Skeletal muscle tissue (tissue), 4 donors: ENCODE measurements around the gene TNNC1. TPM values are rescaled to one million over a fixed set of nuclear protein-coding genes. Genes with fewer than 3 reads are reported as not detected.

Source experiments
- H3K27ac ChIP-seq: one replicate; pipeline ENCODE4 v1.7.0; 2013; ENCODE audit warnings: mild to moderate bottlenecking, low read depth, low read length, inconsistent platforms
- H3K27me3 ChIP-seq, 3 donors: one replicate each; pipeline ENCODE4 v1.7.0; 2013; ENCODE audit warnings: low read length in 3 of 3; ENCODE audit not compliant: control insufficient read depth in 3 of 3, insufficient read depth in 3 of 3
- H3K36me3 ChIP-seq, 3 donors: one replicate each; pipeline ENCODE4 v1.7.0; 2013; ENCODE audit warnings: low read length in 3 of 3; ENCODE audit not compliant: control insufficient read depth in 3 of 3, insufficient read depth in 3 of 3
- H3K4me1 ChIP-seq, 3 donors: one replicate each; pipeline ENCODE4 v1.7.0; 2013; ENCODE audit warnings: low read length in 3 of 3, mild to moderate bottlenecking in 3 of 3; ENCODE audit not compliant: control insufficient read depth in 3 of 3, insufficient read depth in 3 of 3
- H3K4me3 ChIP-seq, 3 donors: one replicate each; pipeline ENCODE4 v1.7.0; 2013; ENCODE audit warnings: low read length in 3 of 3
- H3K9ac ChIP-seq, 3 donors: one replicate each; pipeline ENCODE4 v1.7.0; 2013; ENCODE audit warnings: low read length in 3 of 3, mild to moderate bottlenecking in 3 of 3, moderate library complexity in 2 of 3, low read depth in 1 of 3
- H3K9me3 ChIP-seq, 3 donors: one replicate each; pipeline ENCODE4 v1.7.0; 2013; ENCODE audit warnings: low read length in 3 of 3; ENCODE audit not compliant: control insufficient read depth in 3 of 3
- total RNA-seq: library from RNA; depleted of rRNA; stranded (reverse); fragments of >200 nt; gene quantifications from one replicate; pipeline ENCODE4 v1.2.3, GENCODE V29; 2014
- donor health status: Osteomylitis.

TNNC1 gene
- total RNA-seq, 1 donor from 2014 or later = 461 TPM

DNA sequence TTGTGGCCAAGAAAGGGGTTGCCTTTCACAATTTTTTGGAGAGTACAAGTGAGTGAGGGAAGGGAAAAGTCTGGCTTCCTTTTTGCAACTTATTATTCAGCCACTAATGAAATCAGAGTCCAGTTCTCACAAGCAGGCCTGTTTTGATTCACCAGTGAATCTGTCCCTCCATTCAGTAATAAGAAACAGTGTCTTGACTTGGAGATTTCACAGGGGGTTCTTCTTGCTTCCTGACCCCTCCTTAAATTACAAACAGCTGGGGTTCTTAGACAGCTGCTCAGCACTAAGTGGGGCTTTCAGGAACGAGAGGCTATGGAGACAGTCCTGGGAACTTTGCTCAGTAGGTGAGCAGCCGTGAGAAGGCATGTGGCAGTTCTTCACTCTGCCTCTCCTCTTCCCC is 33.5 kb downstream of the TNNC1 start:
- Histone ChIP-seq H3K4me1 (no peaks in the 10 kb centered on the region), H3K4me3 (no peak overlapping the region), H3K9ac (no peak overlapping the region), H3K27me3 (no peaks in the 10 kb centered on the region), H3K36me3 (peaks cover 0 to 7% (median 5%) of the 10 kb centered on the region in 3 donors), H3K9me3 (no peaks in the 10 kb centered on the region), H3K27ac (no peak overlapping the region)

DNA sequence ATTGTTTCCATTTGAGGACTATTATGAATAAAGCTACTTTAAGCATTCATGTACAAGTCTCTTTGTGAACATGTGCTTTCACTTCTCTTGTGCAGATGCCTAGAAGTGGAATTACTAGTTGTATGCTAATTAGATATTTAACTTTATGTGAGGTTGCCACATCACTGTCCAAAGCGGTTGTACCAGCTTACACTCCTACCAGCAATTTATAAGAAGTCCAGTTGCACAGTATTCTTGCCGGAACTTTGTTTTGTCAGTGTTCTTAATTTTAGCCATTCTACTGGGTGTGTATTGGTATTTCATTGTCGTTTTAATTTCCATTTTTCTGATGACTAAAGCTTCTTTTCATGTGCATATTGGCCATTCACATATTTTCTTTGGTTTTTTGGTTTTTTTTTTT is 38.0 kb downstream of the TNNC1 start:
- peaks cover 2 to 5% (median 4%) of the 10 kb centered on the region in 3 donors for H3K36me3 ChIP-seq
- H3K27me3 ChIP-seq = no peaks in the 10 kb centered on the region

DNA sequence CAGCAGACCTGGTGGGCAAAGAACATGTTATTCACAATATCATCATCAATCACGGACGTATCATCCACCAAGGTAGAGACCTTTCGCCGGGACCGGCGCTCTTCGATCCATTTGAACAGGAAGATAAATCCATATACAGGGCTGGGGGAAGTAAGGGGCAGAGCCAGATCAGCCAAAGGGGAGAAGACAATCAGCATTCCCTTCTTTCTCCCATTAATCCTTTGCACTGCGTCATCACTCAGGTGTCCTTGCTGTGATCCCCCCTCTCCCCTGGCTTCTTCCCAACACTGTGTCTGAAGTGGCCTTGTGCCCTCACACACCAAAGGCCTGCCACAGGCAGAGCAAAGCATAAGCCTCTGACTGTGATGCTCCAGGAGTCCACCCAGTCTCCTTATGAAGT is 45.4 kb downstream of the TNNC1 start:
- H3K36me3 ChIP-seq = peaks cover 43 to 56% (median 53%) of the 10 kb centered on the region in 3 donors
- peaks cover 44 to 55% (median 47%) of the 10 kb centered on the region in 3 donors for H3K4me1 ChIP-seq
- H3K9me3 ChIP-seq = no peaks in the 10 kb centered on the region
- H3K27me3 ChIP-seq = no peaks in the 10 kb centered on the region
- peak overlapping the region; percentile 93 to 97 (median 93) for H3K4me3 ChIP-seq
- H3K9ac ChIP-seq = peak overlapping the region; percentile 97 to 98 (median 97)
- H3K27ac ChIP-seq = peak overlapping the region; percentile 97

More for the DNA sequence above, 38.0 kb downstream of the TNNC1 start:
- H3K27ac ChIP-seq = no peak overlapping the region
- H3K9ac ChIP-seq = no peak overlapping the region
- H3K4me3 ChIP-seq = no peak overlapping the region
- no peaks in the 10 kb centered on the region for H3K9me3 ChIP-seq
- H3K4me1 ChIP-seq = peaks cover 19 to 27% (median 25%) of the 10 kb centered on the region in 3 donors

DNA sequence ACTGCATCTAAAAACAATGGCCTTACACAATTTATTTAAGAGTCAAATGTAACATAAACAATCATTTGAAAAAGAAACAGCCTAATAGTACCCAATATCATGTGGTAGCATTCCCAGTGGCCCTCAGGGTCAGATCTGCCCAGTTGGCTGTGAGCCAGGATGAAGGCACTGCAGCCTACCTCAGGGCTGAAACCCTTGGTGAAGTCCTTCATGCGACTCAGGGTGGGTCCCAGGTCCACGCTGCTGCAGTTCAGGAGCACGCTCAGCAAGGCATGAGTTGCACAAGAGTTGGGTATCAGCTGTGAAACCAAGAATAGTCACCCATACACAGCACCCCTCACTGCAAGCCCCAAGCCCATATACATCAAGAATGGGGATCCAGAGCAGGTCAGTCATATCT is 46.1 kb downstream of the TNNC1 start:
- Histone ChIP-seq H3K9ac (no peak overlapping the region), H3K9me3 (no peaks in the 10 kb centered on the region), H3K27ac (no peak overlapping the region), H3K4me3 (no peak overlapping the region), H3K27me3 (no peaks in the 10 kb centered on the region), H3K4me1 (peaks cover 41 to 48% (median 42%) of the 10 kb centered on the region in 3 donors), H3K36me3 (peaks cover 50 to 62% (median 59%) of the 10 kb centered on the region in 3 donors)

DNA sequence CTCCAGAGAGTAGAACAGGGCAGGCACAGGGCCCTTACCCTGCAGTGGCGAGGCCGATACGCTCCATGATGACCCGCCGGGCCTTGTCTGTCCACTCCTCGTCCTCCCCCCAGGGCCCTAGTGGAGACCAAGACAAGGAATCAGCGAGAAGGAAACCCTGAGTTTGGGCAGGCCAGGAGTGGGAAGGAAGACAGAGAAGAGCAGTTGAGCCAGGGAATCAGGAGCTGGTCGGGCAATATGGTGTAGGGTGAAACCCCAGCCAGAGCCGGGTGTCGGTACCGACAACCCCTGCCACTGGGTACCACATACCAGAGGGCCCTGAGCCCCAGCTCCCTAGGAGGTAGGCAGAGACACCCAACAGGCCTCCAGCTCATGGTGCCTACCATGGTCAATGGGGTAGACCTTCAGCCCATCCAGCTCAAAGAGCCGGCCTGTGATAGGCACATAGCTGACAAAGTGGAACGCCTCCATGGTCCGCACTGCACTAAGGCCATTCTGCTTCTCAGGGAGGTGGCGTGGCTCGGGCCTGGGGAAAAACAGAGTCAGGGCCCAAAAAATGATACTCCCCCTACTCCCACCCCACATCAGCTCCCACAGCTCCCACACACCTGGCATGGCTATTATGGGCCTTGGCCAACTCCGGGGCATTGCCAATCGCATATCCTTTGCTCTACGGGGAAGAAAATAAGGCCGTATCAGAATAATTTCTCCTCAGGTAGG is 46.9 kb downstream of the TNNC1 start:
- H3K36me3 ChIP-seq = peaks cover 58 to 71% (median 68%) of the 10 kb centered on the region in 3 donors
- no peak overlapping the region for H3K27ac ChIP-seq
- no peaks in the 10 kb centered on the region for H3K9me3 ChIP-seq
- no peaks in the 10 kb centered on the region for H3K27me3 ChIP-seq
- no peak overlapping the region for H3K4me3 ChIP-seq
- H3K9ac ChIP-seq = no peak overlapping the region
- H3K4me1 ChIP-seq = peaks cover 33 to 40% (median 33%) of the 10 kb centered on the region in 3 donors

DNA sequence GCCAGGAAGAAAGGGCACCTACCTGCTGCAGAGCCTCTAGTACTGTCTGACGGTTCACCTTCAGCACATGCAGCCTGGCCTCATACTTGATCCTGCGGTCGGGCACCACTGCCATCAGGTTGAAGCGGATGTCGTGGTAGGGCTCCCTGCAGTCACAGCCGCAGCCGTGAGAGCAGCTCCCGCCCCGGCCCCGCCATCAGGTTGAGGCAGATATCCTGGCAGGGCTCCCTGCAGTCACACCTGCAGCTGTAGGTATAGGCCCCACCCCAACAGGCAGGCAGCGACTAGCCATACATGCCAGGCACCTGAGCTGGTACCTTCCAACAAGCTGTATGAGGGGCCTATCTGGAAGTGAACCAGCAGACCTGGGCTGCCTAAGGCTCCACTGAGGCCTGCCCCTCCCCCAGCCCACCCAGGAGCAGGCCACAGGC is 47.6 kb downstream of the TNNC1 start:
- peaks cover 26 to 32% (median 28%) of the 10 kb centered on the region in 3 donors for H3K4me1 ChIP-seq
- H3K27me3 ChIP-seq = no peaks in the 10 kb centered on the region
- H3K4me3 ChIP-seq = no peak overlapping the region
- no peak overlapping the region for H3K9ac ChIP-seq
- H3K27ac ChIP-seq = no peak overlapping the region
- H3K9me3 ChIP-seq = no peaks in the 10 kb centered on the region
- peaks cover 65 to 77% (median 75%) of the 10 kb centered on the region in 3 donors for H3K36me3 ChIP-seq

DNA sequence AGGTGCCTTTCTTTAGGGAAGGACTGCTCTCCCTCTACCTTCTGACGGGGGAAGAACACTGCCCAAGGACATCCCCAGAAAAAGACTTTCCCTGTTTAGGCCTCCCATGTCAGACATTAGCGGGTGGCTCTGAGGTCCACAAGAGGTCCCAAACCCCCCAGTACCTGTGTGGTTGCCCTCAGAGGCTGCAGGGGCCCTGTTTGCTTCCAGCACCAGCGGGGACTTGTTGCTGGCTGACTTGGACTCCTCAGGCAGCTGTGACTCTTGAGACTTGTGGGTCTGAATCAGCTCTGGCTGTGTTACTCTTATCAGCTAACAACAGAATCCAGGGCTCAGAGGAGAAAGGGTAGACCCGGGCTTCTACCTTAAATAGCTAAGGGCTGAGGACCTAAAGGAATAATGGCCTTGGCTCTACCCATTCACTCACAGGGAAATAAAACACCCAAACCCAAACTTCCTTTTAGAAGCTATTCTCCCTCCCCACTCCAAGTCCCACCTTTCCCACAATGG is 48.2 kb downstream of the TNNC1 start:
- peaks cover 71 to 79% (median 79%) of the 10 kb centered on the region in 3 donors for H3K36me3 ChIP-seq
- H3K4me3 ChIP-seq = no peak overlapping the region
- no peak overlapping the region for H3K9ac ChIP-seq
- H3K4me1 ChIP-seq = peaks cover 22 to 27% (median 25%) of the 10 kb centered on the region in 3 donors
- H3K27ac ChIP-seq = no peak overlapping the region
- H3K9me3 ChIP-seq = no peaks in the 10 kb centered on the region
- H3K27me3 ChIP-seq = no peaks in the 10 kb centered on the region

DNA sequence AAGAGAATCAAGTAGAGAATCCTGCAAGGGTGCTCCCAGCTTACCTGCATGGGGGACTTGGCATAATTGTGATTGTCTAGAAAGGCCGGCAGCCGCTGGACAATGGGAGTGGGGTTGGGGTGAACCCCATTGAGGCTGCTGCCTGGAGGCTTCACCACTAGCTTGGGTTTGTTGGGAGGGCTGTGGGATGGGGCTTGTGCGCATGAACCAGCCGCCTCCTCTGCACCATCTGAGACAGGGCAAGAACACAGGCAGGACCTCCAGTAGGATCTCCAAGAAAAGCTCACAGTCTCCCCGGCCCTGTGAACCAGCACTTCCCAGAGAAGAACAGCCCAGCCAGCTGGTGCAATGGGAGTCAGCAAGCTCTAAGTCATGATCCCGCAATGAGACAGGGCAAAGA is 48.8 kb downstream of the TNNC1 start:
- Histone ChIP-seq H3K4me3 (no peak overlapping the region), H3K27me3 (no peaks in the 10 kb centered on the region), H3K27ac (no peak overlapping the region), H3K4me1 (peaks cover 22 to 27% (median 25%) of the 10 kb centered on the region in 3 donors), H3K9ac (peak overlapping the region in 2 of 3 donors; percentile 25 to 44), H3K36me3 (peaks cover 77 to 85% (median 83%) of the 10 kb centered on the region in 3 donors), H3K9me3 (no peaks in the 10 kb centered on the region)

DNA sequence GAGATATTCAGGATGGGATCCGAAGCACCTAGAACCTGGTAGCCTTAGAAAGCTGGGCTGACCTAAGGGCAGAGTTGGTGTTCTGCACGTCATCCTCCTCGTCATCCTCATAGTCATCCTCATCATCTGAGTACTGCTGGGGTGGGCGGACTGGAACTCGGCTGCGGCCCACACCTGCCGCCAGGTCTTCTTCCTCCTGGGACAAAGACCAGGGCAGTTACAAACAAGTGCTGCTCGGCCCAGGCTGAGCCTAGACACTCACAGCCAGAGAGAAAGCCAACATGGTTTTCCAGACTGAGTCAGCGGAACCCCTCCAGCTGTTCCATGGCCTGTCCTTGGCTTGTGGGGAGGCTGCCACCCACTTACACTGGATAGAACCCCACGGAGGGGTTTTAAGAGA is 49.5 kb downstream of the TNNC1 start:
- Histone ChIP-seq H3K9me3 (no peaks in the 10 kb centered on the region), H3K4me1 (peaks cover 22 to 24% (median 23%) of the 10 kb centered on the region in 3 donors), H3K9ac (no peak overlapping the region), H3K4me3 (no peak overlapping the region), H3K36me3 (peaks cover 81 to 87% (median 84%) of the 10 kb centered on the region in 3 donors), H3K27ac (no peak overlapping the region), H3K27me3 (no peaks in the 10 kb centered on the region)

DNA sequence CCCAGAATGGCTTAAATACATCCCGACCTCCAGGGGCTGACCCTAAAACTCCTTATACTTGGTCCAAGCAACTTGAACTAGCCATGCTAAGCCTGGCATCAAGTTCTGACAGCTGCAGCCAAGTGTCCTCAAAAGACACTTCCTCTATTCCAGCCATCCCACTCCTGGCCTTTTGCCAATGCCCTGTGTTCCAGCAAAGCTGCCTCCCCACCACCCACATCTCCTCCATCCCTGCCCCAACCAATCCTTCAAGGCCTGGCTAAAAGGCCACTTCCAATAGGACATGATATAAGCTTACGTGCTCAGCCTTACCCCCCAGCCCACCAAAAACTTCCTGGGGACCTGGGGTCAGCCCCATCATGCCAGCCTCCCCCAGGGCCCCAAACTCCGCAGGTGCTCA is 49.9 kb downstream of the TNNC1 start:
- Histone ChIP-seq H3K36me3 (peaks cover 81 to 88% (median 82%) of the 10 kb centered on the region in 3 donors), H3K4me1 (peaks cover 17 to 20% (median 19%) of the 10 kb centered on the region in 3 donors), H3K27me3 (no peaks in the 10 kb centered on the region), H3K9me3 (no peaks in the 10 kb centered on the region), H3K27ac (no peak overlapping the region), H3K4me3 (no peak overlapping the region), H3K9ac (peak overlapping the region in 1 of 3 donors; percentile 8)
